Measurements from ENCODE around the gene ITSN2.

- TF ChIP-seq POLR2AphosphoS5 (IDR thresholded peaks at IDR 0.05; ENCODE audit: low read depth, low read length), result no peak
- no peak for TF ChIP-seq POLR2A (IDR thresholded peaks at IDR 0.05; ENCODE audit: low read depth, low read length)
- no peak for TF ChIP-seq TAF1 (IDR thresholded peaks at IDR 0.05; ENCODE audit: low read depth, low read length)
Measured at GRCh38 chr2:24262421-24262970, 97.8 kb downstream of the ITSN2 start.
